ENCODE results near the gene SLC9A9. TPM values are rescaled to one million over a fixed set of nuclear protein-coding genes. Genes with fewer than 3 reads are reported as not detected.

SLC9A9 gene
- polyA plus RNA-seq, 1 experiment, result 13.4 TPM

DNA sequence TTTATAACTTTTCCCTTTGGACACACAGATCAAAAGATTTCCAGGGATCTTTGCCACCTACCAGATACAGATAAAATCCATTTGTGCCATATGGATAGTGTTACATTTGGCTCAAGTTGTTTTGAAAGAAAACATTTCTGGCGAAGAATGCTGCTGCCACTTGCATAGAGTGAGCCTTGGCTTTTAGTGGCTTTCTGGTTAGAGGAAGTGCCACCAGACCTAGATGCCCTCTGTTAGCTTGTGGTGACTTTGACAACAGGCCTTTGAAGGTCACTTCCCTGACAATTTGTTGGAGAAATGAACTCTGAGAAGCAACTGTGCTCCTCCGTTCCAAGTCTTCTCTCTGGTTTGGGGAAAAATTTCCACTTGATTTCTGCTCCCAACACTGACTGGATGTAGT lies 570.7 kb downstream of the SLC9A9 start:
- Histone ChIP-seq H3K27ac (ENCODE audit: low read depth, low read length) (no peak overlapping the region), H3K9me3 (ENCODE audit: control insufficient read depth, insufficient read depth, low read length) (no peaks in the 10 kb centered on the region), H3K4me3 (ENCODE audit: low read depth, low read length) (no peak overlapping the region), H3K27me3 (ENCODE audit: control insufficient read depth, insufficient read depth, low read length) (no peaks in the 10 kb centered on the region)
- TF ChIP-seq, protein P1, sequence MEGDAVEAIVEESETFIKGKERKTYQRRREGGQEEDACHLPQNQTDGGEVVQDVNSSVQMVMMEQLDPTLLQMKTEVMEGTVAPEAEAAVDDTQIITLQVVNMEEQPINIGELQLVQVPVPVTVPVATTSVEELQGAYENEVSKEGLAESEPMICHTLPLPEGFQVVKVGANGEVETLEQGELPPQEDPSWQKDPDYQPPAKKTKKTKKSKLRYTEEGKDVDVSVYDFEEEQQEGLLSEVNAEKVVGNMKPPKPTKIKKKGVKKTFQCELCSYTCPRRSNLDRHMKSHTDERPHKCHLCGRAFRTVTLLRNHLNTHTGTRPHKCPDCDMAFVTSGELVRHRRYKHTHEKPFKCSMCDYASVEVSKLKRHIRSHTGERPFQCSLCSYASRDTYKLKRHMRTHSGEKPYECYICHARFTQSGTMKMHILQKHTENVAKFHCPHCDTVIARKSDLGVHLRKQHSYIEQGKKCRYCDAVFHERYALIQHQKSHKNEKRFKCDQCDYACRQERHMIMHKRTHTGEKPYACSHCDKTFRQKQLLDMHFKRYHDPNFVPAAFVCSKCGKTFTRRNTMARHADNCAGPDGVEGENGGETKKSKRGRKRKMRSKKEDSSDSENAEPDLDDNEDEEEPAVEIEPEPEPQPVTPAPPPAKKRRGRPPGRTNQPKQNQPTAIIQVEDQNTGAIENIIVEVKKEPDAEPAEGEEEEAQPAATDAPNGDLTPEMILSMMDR (IDR thresholded peaks at IDR 0.05; ENCODE audit: low read depth, low read length), result no peak
- ChIA-PET CTCF (no interaction called here), POLR2A (no interaction called here)
- DNase-seq (ENCODE audit: low read depth, low spot score), result no peak

DNA sequence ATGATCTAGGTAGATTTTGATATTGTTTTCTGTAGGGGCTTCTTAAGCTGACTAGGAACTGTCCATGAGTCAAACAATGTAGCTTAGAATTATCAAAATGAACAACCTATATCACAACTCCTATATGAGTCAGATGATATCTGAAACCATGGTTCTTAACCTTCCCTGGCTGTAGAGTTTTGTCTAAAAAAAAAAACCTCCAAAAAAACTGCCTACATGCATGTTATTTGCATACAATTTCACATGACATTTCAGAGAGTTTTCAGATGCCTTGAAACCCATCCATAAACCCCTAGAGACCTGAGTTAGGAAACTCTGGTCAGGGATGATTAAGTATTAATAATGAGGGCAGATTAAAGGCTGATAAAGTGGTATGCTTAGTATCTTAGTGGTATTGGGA lies 571.7 kb downstream of the SLC9A9 start:
- H3K27ac ChIP-seq (ENCODE audit: low read depth, low read length), result no peak overlapping the region
- POLR2A ChIA-PET, result no interaction called here
- DNase-seq (ENCODE audit: low read depth, low spot score), result no peak
- H3K27me3 ChIP-seq (ENCODE audit: control insufficient read depth, insufficient read depth, low read length), result no peaks in the 10 kb centered on the region
- H3K4me3 ChIP-seq (ENCODE audit: low read depth, low read length), result no peak overlapping the region
- TF ChIP-seq, protein P1 (IDR thresholded peaks at IDR 0.05; ENCODE audit: low read depth, low read length), result no peak
- CTCF ChIA-PET, result no interaction called here
- H3K9me3 ChIP-seq (ENCODE audit: control insufficient read depth, insufficient read depth, low read length), result no peaks in the 10 kb centered on the region

DNA sequence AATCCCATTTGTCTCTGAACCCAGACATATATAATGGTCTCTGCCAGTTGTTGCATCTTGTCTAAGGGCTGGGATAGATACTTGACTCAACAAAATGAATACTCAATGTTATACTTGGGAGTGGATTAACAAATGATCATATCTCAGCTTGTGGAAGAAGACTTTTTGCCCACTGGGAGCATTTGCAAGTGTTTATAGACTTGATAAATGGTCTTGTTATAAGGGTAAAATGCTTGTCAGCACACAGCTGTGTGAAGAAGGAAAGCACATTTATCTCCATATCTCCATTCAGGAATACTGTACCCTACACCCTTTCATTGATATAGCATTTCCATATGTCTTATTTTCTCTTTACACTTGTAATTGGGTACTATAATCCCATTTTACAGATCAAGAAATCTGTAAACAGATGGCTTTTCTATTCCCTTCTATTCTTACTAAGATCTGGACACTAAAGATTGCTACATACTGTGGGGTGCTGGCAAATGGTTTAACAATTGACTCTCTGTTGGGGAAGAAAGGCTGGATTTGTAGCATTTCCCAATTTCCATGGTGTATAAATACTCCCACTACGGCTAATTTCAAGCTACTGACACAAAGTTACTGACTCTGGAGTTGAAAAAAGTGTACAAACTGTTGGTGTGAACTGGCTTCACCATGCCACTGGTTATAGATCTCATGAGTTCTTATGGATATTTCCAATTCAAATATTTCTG lies 574.1 kb downstream of the SLC9A9 start:
- Histone ChIP-seq H3K27me3 (ENCODE audit: control insufficient read depth, insufficient read depth, low read length) (no peaks in the 10 kb centered on the region), H3K9me3 (ENCODE audit: control insufficient read depth, insufficient read depth, low read length) (no peaks in the 10 kb centered on the region), H3K4me3 (ENCODE audit: low read depth, low read length) (no peak overlapping the region), H3K27ac (ENCODE audit: low read depth, low read length) (no peak overlapping the region)
- TF ChIP-seq, protein P1 (IDR thresholded peaks at IDR 0.05; ENCODE audit: low read depth, low read length), result no peak
- CTCF ChIA-PET, result no interaction called here
- no peak for DNase-seq (ENCODE audit: low read depth, low spot score)
- POLR2A ChIA-PET, result no interaction called here

DNA sequence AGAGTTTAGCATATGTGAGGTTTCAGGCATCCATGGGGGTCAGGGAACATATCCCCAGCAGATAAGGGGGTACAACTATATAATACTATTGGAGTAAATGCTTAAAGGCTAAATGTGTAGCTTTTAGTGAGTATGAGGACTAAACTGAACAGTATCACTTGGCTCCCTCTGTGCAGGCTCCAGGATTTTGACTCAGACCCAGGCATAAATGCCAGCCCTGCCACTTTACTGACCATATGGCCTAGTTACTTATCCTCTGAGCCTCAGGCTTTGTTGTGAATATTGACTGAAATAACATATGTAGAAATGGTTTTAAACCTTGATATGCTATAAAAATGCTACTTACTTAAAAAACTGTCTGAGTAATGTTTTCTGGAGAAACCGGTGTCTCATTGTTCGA lies 577.1 kb downstream of the SLC9A9 start:
- POLR2A ChIA-PET, result no interaction called here
- Histone ChIP-seq H3K27ac (ENCODE audit: low read depth, low read length) (no peak overlapping the region), H3K9me3 (ENCODE audit: control insufficient read depth, insufficient read depth, low read length) (no peaks in the 10 kb centered on the region), H3K27me3 (ENCODE audit: control insufficient read depth, insufficient read depth, low read length) (no peaks in the 10 kb centered on the region), H3K4me3 (ENCODE audit: low read depth, low read length) (no peak overlapping the region)
- CTCF ChIA-PET, result no interaction called here
- TF ChIP-seq, protein P1 (IDR thresholded peaks at IDR 0.05; ENCODE audit: low read depth, low read length), result no peak
- DNase-seq (ENCODE audit: low read depth, low spot score), result no peak

DNA sequence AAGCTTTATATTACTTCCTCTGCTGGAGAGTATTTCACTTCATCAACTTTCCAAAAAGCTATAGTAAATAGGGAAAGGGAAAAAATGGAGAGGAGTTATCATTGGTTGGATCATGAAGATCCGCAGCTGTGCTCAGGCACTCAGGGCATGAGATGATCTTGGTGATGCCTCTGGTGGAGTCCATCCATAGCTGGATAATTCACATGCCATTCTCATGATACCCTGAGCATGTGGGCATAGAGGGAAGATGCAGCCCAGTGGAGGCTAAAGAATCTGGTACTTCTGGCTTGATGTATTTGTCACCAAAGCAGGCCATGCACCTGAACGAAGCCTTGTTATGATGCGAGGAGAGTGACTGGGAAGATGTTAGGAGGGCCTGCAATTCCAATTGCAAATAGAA lies 578.5 kb downstream of the SLC9A9 start:
- TF ChIP-seq, protein P1 (IDR thresholded peaks at IDR 0.05; ENCODE audit: low read depth, low read length), result no peak
- Histone ChIP-seq H3K27ac (ENCODE audit: low read depth, low read length) (no peak overlapping the region), H3K9me3 (ENCODE audit: control insufficient read depth, insufficient read depth, low read length) (no peaks in the 10 kb centered on the region), H3K27me3 (ENCODE audit: control insufficient read depth, insufficient read depth, low read length) (no peaks in the 10 kb centered on the region), H3K4me3 (ENCODE audit: low read depth, low read length) (no peak overlapping the region)
- CTCF ChIA-PET, result no interaction called here
- DNase-seq (ENCODE audit: low read depth, low spot score), result no peak
- POLR2A ChIA-PET, result no interaction called here

Data from AG04450 (cell line).